IPS DF 6.9 (cell line): ENCODE measurements around the gene IKZF3.

Experiments
- DNase-seq: peaks from one replicate; pipeline ENCODE4 v3.0.0-alpha.2; 2013; ENCODE audit warnings: low read depth, low spot score
- H3K27ac ChIP-seq: one replicate; pipeline ENCODE4 v1.5.1; 2013; ENCODE audit warnings: low read length, control low read depth
- H3K27me3 ChIP-seq: 2 replicates; pipeline ENCODE4 v1.6.1; 2013; ENCODE audit warnings: mild to moderate bottlenecking, low read length; ENCODE audit not compliant: control insufficient read depth, insufficient read depth
- H3K36me3 ChIP-seq: 2 replicates; pipeline ENCODE4 v1.6.1; 2013; ENCODE audit warnings: low read length; ENCODE audit not compliant: control insufficient read depth, insufficient read depth
- H3K4me1 ChIP-seq: 2 replicates; pipeline ENCODE4 v1.6.1; 2013; ENCODE audit warnings: low read length; ENCODE audit not compliant: control insufficient read depth, insufficient read depth
- H3K4me3 ChIP-seq: 2 replicates; pipeline ENCODE4 v1.5.1; 2013; ENCODE audit warnings: mild to moderate bottlenecking, low read length
- H3K9me3 ChIP-seq: 2 replicates; pipeline ENCODE4 v1.6.1; 2013; ENCODE audit warnings: low read length, inconsistent platforms; ENCODE audit not compliant: control insufficient read depth, insufficient read depth
- WGBS: extraction: QIAGEN DNeasy Blood & Tissue Kit; methylation state at CpG from one replicate; pipeline ENCODE4 v1.1.7; 2013; ENCODE audit warnings: mixed read lengths, missing lambda C conversion rate; ENCODE audit not compliant: insufficient read length, insufficient coverage; 5-methylcytosine and 5-hydroxymethylcytosine counted together

Gene IKZF3

GRCh38 chr17:39738983-39739884 is 124.9 kb downstream of the IKZF3 start:
- Histone ChIP-seq H3K27ac (no peak overlapping the region), H3K4me3 (peak overlapping the region; percentile 62; the same call in 1 of the 2 replicates), H3K4me1 (peaks cover 12% of the 10 kb centered on the region), H3K9me3 (no peaks in the 10 kb centered on the region), H3K27me3 (no peaks in the 10 kb centered on the region), H3K36me3 (peaks cover 9% of the 10 kb centered on the region)
- no peak for DNase-seq
- WGBS = no CpG with 5 or more reads among the region's 32 CpGs

DNA sequence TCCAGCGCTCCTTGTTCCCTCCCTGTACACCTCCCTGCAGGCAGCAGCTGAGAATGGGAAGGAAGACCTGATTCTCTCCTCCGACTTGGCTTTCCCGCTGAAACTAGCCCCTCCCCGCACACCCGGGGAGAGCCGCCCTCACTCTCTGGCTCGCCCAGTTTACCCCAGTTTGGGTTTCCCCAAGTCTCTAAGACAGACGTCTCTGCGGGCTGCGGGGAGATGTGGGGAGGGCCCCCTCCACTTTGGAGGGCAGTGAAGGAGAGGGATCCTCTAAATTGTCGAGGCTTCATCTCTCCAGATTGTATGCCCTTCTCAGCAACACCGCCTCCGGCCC is 125.6 kb downstream of the IKZF3 start:
- Histone ChIP-seq H3K4me1 (peaks cover 12% of the 10 kb centered on the region), H3K4me3 (peak overlapping the region; percentile 62; the same call in 1 of the 2 replicates), H3K9me3 (no peaks in the 10 kb centered on the region), H3K27ac (no peak overlapping the region), H3K27me3 (no peaks in the 10 kb centered on the region), H3K36me3 (peaks cover 7% of the 10 kb centered on the region)
- no peak for DNase-seq
- no CpG with 5 or more reads among the region's 13 CpGs for WGBS

- H3K9me3 ChIP-seq = no peaks in the 10 kb centered on the region
- peaks cover 5% of the 10 kb centered on the region for H3K36me3 ChIP-seq
- no peak within 1 kb of the TSS for H3K27ac ChIP-seq
- no peaks in the 10 kb centered on the region for H3K27me3 ChIP-seq
- no CpG with 5 or more reads among the region's 34 CpGs for WGBS
- DNase-seq = no peak
- peak within 1 kb of the TSS; percentile 62; the same call in 1 of the 2 replicates for H3K4me3 ChIP-seq
- H3K4me1 ChIP-seq = peaks cover 12% of the 10 kb centered on the region
Observed at GRCh38 chr17:39737760-39738567, 126.1 kb downstream of the IKZF3 start, which contains the start of gene GRB7. TSS of gene GRB7 (plus strand) at chr17:39737938. CDS start at chr17:39742302, 4,364 bp downstream.

DNA sequence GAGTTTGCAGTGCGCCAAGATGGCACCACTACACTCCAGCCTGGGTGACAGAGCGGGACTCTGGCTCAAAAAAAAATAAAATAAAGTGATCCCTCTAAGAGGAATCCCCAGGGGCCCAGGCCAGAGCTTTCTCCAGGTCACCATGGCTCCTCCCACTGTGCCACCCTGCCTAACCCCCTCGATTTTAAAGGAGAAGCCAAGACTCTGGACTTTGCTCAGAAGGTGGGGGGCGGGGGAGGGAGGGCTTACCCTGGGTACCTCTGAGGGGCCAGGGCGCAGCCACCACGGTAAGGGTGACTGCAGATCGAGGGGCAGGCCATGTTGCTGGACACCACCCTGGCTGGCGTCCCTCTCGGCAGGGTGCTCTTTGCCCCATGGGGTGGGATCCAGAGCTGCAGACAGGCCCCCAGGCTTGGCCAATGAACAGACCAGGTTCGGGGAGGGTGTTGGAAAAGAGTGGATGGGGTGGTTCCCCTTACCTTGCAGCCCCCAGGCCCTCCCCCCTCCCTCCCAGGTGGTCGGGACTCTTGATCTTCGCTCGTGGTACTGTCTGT is 126.8 kb downstream of the IKZF3 start:
- WGBS = no CpG with 5 or more reads among the region's 13 CpGs
- no peak for DNase-seq
- Histone ChIP-seq H3K4me3 (peak overlapping the region; percentile 62; the same call in 1 of the 2 replicates), H3K27me3 (no peaks in the 10 kb centered on the region), H3K9me3 (no peaks in the 10 kb centered on the region), H3K36me3 (no peaks in the 10 kb centered on the region), H3K4me1 (peaks cover 12% of the 10 kb centered on the region), H3K27ac (no peak overlapping the region)

DNA sequence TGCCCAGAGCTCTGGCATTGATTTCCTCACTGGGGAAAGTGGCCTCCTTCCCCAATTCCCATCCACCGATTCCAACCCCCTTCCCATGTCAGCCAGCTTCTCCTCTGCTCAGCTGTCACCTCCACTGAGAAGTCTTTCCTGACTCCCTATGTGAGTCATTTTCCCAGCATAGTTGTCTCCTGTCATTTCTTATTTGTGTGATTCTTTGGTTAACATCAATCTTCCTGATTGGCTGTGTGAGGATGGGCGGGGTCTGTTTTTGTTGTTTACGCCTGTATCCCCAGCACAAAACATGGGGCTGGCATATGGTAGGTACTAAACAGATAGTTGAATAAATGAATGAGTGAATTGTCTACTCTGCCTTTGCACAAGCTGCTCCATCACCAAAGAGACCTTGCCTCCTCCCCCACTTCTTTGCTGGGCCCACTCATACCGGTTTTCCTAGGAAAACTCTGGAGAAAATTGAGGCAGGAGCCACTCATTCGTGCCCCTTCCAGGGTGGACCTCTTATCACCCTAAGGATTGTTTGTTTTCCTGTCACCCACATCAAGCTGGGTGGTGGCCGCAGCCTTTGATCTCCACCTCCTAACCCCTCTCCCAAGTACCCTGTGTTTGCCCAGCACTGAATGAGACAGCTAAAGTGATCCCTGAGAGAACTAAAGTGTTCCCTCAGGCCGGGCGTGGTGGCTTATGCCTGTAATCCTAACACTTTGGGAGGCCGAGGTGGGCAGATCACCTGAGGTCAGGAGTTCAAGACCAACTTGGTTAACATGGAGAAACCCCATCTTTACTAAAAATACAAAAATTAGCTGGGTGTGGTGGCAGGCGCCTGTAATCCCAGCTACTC is 127.6 kb downstream of the IKZF3 start:
- Histone ChIP-seq H3K36me3 (no peaks in the 10 kb centered on the region), H3K27me3 (no peaks in the 10 kb centered on the region), H3K4me1 (peaks cover 12% of the 10 kb centered on the region), H3K4me3 (no peak overlapping the region), H3K9me3 (no peaks in the 10 kb centered on the region), H3K27ac (no peak overlapping the region)
- WGBS = no CpG with 5 or more reads among the region's 10 CpGs
- DNase-seq = no peak

GRCh38 chr17:39735882-39736281 is 128.2 kb downstream of the IKZF3 start:
- no CpG with 5 or more reads among the region's 2 CpGs for WGBS
- H3K4me3 ChIP-seq = no peak overlapping the region
- peaks cover 6% of the 10 kb centered on the region; the same call in 1 of the 2 replicates for H3K4me1 ChIP-seq
- H3K9me3 ChIP-seq = no peaks in the 10 kb centered on the region
- no peak for DNase-seq
- no peaks in the 10 kb centered on the region for H3K36me3 ChIP-seq
- no peak overlapping the region for H3K27ac ChIP-seq
- H3K27me3 ChIP-seq = no peaks in the 10 kb centered on the region

GRCh38 chr17:39732586-39732985 is 131.5 kb downstream of the IKZF3 start:
- DNase-seq = no peak
- Histone ChIP-seq H3K27me3 (no peaks in the 10 kb centered on the region), H3K27ac (no peak overlapping the region), H3K9me3 (no peaks in the 10 kb centered on the region), H3K4me3 (no peak overlapping the region), H3K36me3 (peaks cover 7% of the 10 kb centered on the region; the same call in 1 of the 2 replicates), H3K4me1 (peaks cover 2% of the 10 kb centered on the region; the same call in 1 of the 2 replicates)
- WGBS = no CpG with 5 or more reads among the region's 3 CpGs

GRCh38 chr17:39730095-39730921 is 133.8 kb downstream of the IKZF3 start, which contains the start of gene MIEN1:
TSS of gene MIEN1 (minus strand) at chr17:39730532. CDS start at chr17:39730495, 37 bp downstream.
- no peaks in the 10 kb centered on the region for H3K4me1 ChIP-seq
- no CpG with 5 or more reads among the region's 65 CpGs for WGBS
- H3K4me3 ChIP-seq = peak within 1 kb of the TSS; percentile 62; the same call in 1 of the 2 replicates
- H3K27me3 ChIP-seq = no peaks in the 10 kb centered on the region
- no peak within 1 kb of the TSS for H3K27ac ChIP-seq
- no peak for DNase-seq
- no peaks in the 10 kb centered on the region; the same call in 1 of the 2 replicates for H3K9me3 ChIP-seq
- peaks cover 27% of the 10 kb centered on the region for H3K36me3 ChIP-seq

GRCh38 chr17:39729280-39729851 is 134.7 kb downstream of the IKZF3 start:
- DNase-seq = no peak
- Histone ChIP-seq H3K36me3 (peaks cover 36% of the 10 kb centered on the region), H3K4me3 (no peak overlapping the region), H3K4me1 (no peaks in the 10 kb centered on the region), H3K27me3 (no peaks in the 10 kb centered on the region), H3K27ac (no peak overlapping the region), H3K9me3 (no peaks in the 10 kb centered on the region; the same call in 1 of the 2 replicates)
- WGBS = no CpG with 5 or more reads among the region's 6 CpGs
